CD4-positive, alpha-beta memory T cell (primary cell): ENCODE results near the gene SCYL3. TPM values are rescaled to one million over a fixed set of nuclear protein-coding genes. Genes with fewer than 3 reads are reported as not detected.
"Not testable (repeated sequence)": the region's sequence is repeated elsewhere in the genome, so short reads cannot be mapped to it uniquely, and the experiment has no call there.

Source experiments
- CTCF ChIA-PET: fragments of 350-600 bp; sonication (Branson Sonifier 250); formaldehyde crosslinking; loops from one replicate; lab custom pipeline; 2021; ENCODE audit warnings: inconsistent platforms; ENCODE audit not compliant: partially characterized antibody; lab: Charles Lee
- POLR2A ChIA-PET: fragments of 350-600 bp; sonication (Branson Sonifier 250); formaldehyde crosslinking; loops from one replicate; lab custom pipeline; 2021; ENCODE audit not compliant: partially characterized antibody; lab: Charles Lee
- DNase-seq, 5 donors: peaks; one replicate each; pipeline versions ENCODE4 v3.0.0 to v3.0.0-alpha.2; 2020 to 2022; ENCODE audit warnings: mixed read lengths in 1 of 5
- H3K27ac ChIP-seq: one replicate; pipeline ENCODE4 v1.7.0; 2013; ENCODE audit warnings: low read depth, low read length
- H3K27me3 ChIP-seq: 2 replicates; pipeline ENCODE4 v1.7.0; 2013; ENCODE audit warnings: mild to moderate bottlenecking, low read length, moderate library complexity; ENCODE audit not compliant: insufficient read depth
- H3K36me3 ChIP-seq: 2 replicates; pipeline ENCODE4 v1.7.0; 2013; ENCODE audit warnings: mild to moderate bottlenecking, low read length, moderate library complexity; ENCODE audit not compliant: insufficient read depth
- H3K4me1 ChIP-seq: 2 replicates; pipeline ENCODE4 v1.7.0; 2013; ENCODE audit warnings: mild to moderate bottlenecking, low read length, moderate library complexity; ENCODE audit not compliant: insufficient read depth
- H3K4me3 ChIP-seq, 2 donors: one replicate each; pipeline ENCODE4 v1.7.0; 2013; ENCODE audit warnings: low read length in 2 of 2, mild to moderate bottlenecking in 1 of 2
- H3K9me3 ChIP-seq, 2 donors: one replicate each; pipeline ENCODE4 v1.7.0; 2013; ENCODE audit warnings: low read length in 2 of 2, control low read depth in 1 of 2; ENCODE audit not compliant: control insufficient read depth in 1 of 2
- H3K27ac Mint-ChIP-seq, 7 donors: one replicate each; pipeline ENCODE4 v1.8.0; 2020 to 2021; ENCODE audit warnings: mixed read lengths in 7 of 7, mild to moderate bottlenecking in 6 of 7, inconsistent platforms in 3 of 7, moderate library complexity in 3 of 7
- H3K27me3 Mint-ChIP-seq, 2 donors: one replicate each; pipeline ENCODE4 v1.8.0; 2020 to 2021; ENCODE audit warnings: mixed read lengths in 2 of 2
- H3K36me3 Mint-ChIP-seq, 2 donors: one replicate each; pipeline ENCODE4 v1.8.0; 2020 to 2021; ENCODE audit warnings: mixed read lengths in 2 of 2, inconsistent platforms in 1 of 2, mild to moderate bottlenecking in 1 of 2
- H3K4me1 Mint-ChIP-seq, 4 donors: one replicate each; pipeline ENCODE4 v1.8.0; 2020 to 2021; ENCODE audit warnings: mixed read lengths in 4 of 4, mild to moderate bottlenecking in 1 of 4
- H3K4me3 Mint-ChIP-seq, 8 donors: one replicate each; pipeline ENCODE4 v1.8.0; 2020 to 2021; ENCODE audit warnings: mixed read lengths in 8 of 8, mild to moderate bottlenecking in 7 of 8, moderate library complexity in 6 of 8, inconsistent platforms in 3 of 8
- H3K9me3 Mint-ChIP-seq, 8 donors: one replicate each; pipeline ENCODE4 v1.8.0; 2020 to 2021; ENCODE audit warnings: mixed read lengths in 8 of 8, mild to moderate bottlenecking in 5 of 8, inconsistent platforms in 3 of 8, moderate library complexity in 1 of 8
- intact Hi-C: fragments of 100-400 bp; cut with micrococcal nuclease; formaldehyde crosslinking; loops from one replicate; pipeline ENCODE4 v1.15.1; 2023
- polyA plus RNA-seq, 2 donors: library from polyadenylated mRNA; unstranded; fragments of 300-500 nt; fragmentation: Illumina TruSeq; gene quantifications; one replicate each; pipeline ENCODE4 v1.2.3, GENCODE V29; 2021
- total RNA-seq, 2 experiments: library from RNA; stranded (reverse); gene quantifications; one replicate each; pipeline ENCODE4 v1.2.3, GENCODE V29; 2021

The SCYL3 gene
- total and polyA plus RNA-seq, 4 experiments from 2014 or later: 14.4 to 24.3 (median 19.6) TPM

DNA sequence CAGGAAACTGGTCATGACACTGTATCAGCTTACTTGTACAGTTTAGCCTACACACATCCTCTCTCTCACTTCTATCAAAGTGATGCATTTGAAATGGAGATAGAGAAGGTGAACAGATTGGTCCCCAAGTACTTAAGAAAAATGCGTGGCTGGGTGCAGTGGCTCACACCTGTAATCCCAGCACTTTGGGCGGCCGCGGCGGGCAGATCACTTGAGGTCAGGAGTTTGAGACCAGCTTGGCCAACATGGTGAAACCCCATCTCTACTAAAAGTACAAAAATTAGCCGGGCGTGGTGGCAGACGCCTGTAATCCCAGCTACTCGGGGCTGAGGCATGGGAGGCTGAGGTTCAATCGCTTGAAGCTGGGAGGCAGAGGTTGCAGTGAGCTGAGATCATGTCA is 29.2 kb downstream of the SCYL3 start:
- H3K9me3 Mint-ChIP-seq, H3K4me1 ChIP-seq, H3K27ac Mint-ChIP-seq, DNase-seq, H3K9me3 ChIP-seq, H3K27ac ChIP-seq, H3K4me3 ChIP-seq, H3K27me3 Mint-ChIP-seq, H3K4me1 Mint-ChIP-seq, H3K27me3 ChIP-seq, H3K4me3 Mint-ChIP-seq, CTCF ChIA-PET: not testable (repeated sequence)
- H3K36me3 Mint-ChIP-seq: peaks cover 79 to 91% of the 10 kb centered on the region in 2 donors
- intact Hi-C loops: loop anchor here (5.0 kb wide), 1 partner anchor 312 kb away; no protein-coding TSS in a partner anchor
- POLR2A ChIA-PET: interaction anchor here (1.0 kb wide), 1 partner anchor 30 kb away, joined by 3 read pairs; no protein-coding TSS in a partner anchor
- H3K36me3 ChIP-seq: peaks cover 70% of the 10 kb centered on the region

DNA sequence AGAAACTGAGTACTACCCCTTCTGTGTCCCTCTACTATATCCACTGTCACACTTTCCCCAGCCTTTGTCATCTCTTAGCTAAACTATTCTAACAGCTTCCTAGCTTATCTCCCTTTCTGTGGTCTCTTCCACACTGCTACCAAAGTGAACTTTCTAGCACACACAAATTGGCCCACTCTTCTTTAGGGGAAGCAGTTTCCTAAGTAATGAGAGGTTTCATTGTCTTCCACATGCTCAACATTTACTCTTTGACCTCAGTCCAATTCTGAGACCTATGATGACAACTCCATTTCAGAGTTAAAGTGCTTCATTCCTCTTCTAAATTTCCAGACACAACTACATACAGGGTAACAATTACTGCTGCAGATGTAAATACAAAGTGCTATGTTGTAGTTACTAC is 32.9 kb downstream of the SCYL3 start:
- CTCF ChIA-PET: no interaction called here
- no peak overlapping the region for H3K4me3 ChIP-seq
- Mint-ChIP-seq H3K9me3 (no peaks in the 10 kb centered on the region), H3K27me3 (no peaks in the 10 kb centered on the region), H3K27ac (peak overlapping the region in 4 of 7 donors; percentile 1 to 41 (median 25)), H3K4me1 (peaks cover 6 to 8% (median 6%) of the 10 kb centered on the region in 4 donors), H3K36me3 (peaks cover 62 to 79% of the 10 kb centered on the region in 2 donors), H3K4me3 (no peak overlapping the region)
- no peaks in the 10 kb centered on the region for H3K4me1 ChIP-seq
- intact Hi-C loops: loop anchor here (5.0 kb wide), 1 partner anchor 308 kb away; no protein-coding TSS in a partner anchor
- H3K36me3 ChIP-seq: peaks cover 59% of the 10 kb centered on the region
- H3K9me3 ChIP-seq: no peaks in the 10 kb centered on the region
- no peak overlapping the region for H3K27ac ChIP-seq
- no peak for DNase-seq
- POLR2A ChIA-PET: no interaction called here
- H3K27me3 ChIP-seq: no peaks in the 10 kb centered on the region

DNA sequence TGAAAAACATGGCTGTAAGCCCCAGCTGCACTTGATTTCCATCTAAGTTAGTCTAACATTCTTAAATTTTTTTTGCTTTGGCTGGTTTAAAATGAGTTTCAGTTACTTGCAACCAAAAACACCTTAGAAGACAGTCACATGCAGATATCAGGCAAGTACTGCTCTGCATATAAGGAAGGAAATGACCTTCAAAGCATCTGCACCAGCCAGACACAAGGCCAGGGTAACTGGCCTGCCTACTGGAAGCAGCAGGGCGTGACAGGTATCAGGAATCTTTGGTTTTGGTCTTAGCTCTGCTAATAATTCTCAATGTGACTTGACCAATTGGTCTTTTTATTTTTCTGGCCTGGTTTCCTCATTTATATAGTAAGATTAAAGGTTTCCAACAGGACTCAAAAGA is 33.5 kb downstream of the SCYL3 start:
- H3K4me1 Mint-ChIP-seq: peaks cover 4 to 8% (median 6%) of the 10 kb centered on the region in 4 donors
- H3K9me3 Mint-ChIP-seq: no peaks in the 10 kb centered on the region
- intact Hi-C loops: loop anchor here (5.0 kb wide), 1 partner anchor 308 kb away; no protein-coding TSS in a partner anchor
- CTCF ChIA-PET: no interaction called here
- no peak overlapping the region for H3K27ac ChIP-seq
- peak overlapping the region in 1 of 7 donors; percentile 41 for H3K27ac Mint-ChIP-seq
- no peak overlapping the region for H3K4me3 ChIP-seq
- H3K4me3 Mint-ChIP-seq: no peak overlapping the region
- POLR2A ChIA-PET: no interaction called here
- H3K36me3 Mint-ChIP-seq: peaks cover 62 to 79% of the 10 kb centered on the region in 2 donors
- H3K36me3 ChIP-seq: peaks cover 59% of the 10 kb centered on the region
- H3K27me3 ChIP-seq: no peaks in the 10 kb centered on the region
- no peak for DNase-seq
- H3K4me1 ChIP-seq: no peaks in the 10 kb centered on the region
- no peaks in the 10 kb centered on the region for H3K27me3 Mint-ChIP-seq
- H3K9me3 ChIP-seq: no peaks in the 10 kb centered on the region

- no peaks in the 10 kb centered on the region for H3K9me3 Mint-ChIP-seq
- Histone ChIP-seq H3K4me1 (no peaks in the 10 kb centered on the region), H3K9me3 (no peaks in the 10 kb centered on the region), H3K36me3 (peaks cover 61% of the 10 kb centered on the region), H3K27ac (no peak overlapping the region), H3K27me3 (no peaks in the 10 kb centered on the region), H3K4me3 (no peak overlapping the region)
- peaks cover 4 to 8% (median 7%) of the 10 kb centered on the region in 4 donors for H3K4me1 Mint-ChIP-seq
- no peak for DNase-seq
- H3K27me3 Mint-ChIP-seq: no peaks in the 10 kb centered on the region
- H3K27ac Mint-ChIP-seq: no peak overlapping the region
- H3K4me3 Mint-ChIP-seq: no peak overlapping the region
- H3K36me3 Mint-ChIP-seq: peaks cover 61 to 82% of the 10 kb centered on the region in 2 donors
- ChIA-PET POLR2A (no interaction called here), CTCF (interaction anchor here (1.0 kb wide), 1 partner anchor 10 kb away, joined by 3 read pairs; no protein-coding TSS in a partner anchor)
- intact Hi-C loops: no loop called here
These were observed 34.7 kb downstream of the SCYL3 start for GRCh38 chr1:169859001-169859400.

GRCh38 chr1:169858467-169858866 is 35.2 kb downstream of the SCYL3 start:
- CTCF ChIA-PET: interaction anchor here (1.0 kb wide), 1 partner anchor 11 kb away, joined by 3 read pairs; no protein-coding TSS in a partner anchor
- H3K9me3 ChIP-seq: no peaks in the 10 kb centered on the region
- H3K4me1 Mint-ChIP-seq: peaks cover 4 to 9% (median 7%) of the 10 kb centered on the region in 4 donors
- H3K27ac ChIP-seq: no peak overlapping the region
- peaks cover 61 to 82% of the 10 kb centered on the region in 2 donors for H3K36me3 Mint-ChIP-seq
- peaks cover 60% of the 10 kb centered on the region for H3K36me3 ChIP-seq
- intact Hi-C loops: no loop called here
- no peaks in the 10 kb centered on the region for H3K4me1 ChIP-seq
- no peaks in the 10 kb centered on the region for H3K27me3 Mint-ChIP-seq
- no peak overlapping the region for H3K4me3 ChIP-seq
- DNase-seq: no peak
- no peak overlapping the region for H3K27ac Mint-ChIP-seq
- H3K4me3 Mint-ChIP-seq: no peak overlapping the region
- POLR2A ChIA-PET: no interaction called here
- no peaks in the 10 kb centered on the region for H3K27me3 ChIP-seq
- no peaks in the 10 kb centered on the region for H3K9me3 Mint-ChIP-seq

DNA sequence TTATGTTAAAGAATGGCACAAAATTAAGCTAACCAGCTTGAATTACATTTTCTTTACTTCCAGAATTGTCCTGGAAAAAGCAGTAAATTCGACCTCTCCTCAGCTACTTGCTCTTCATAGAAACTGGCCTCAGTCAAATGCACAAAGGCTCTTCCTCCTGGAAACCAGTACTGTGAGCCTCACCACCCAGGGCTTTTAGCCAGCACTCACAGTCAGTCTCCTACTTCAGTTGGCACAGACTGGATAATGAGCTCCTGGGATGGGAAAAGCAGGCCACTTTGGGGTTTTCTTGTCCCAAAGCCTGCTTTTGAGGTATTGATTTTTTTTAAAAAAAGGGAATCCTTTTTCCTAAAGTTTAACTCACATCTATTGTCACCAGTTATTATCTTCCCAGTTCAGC is 40.4 kb downstream of the SCYL3 start:
- ChIA-PET CTCF (no interaction called here), POLR2A (interaction anchor here (1.6 to 1.8 kb wide), 2 partner anchors 9 to 41 kb away, joined by 4 to 7 read pairs; partner anchors contain the start of gene SCYL3)
- Histone ChIP-seq H3K4me3 (no peak overlapping the region), H3K9me3 (no peaks in the 10 kb centered on the region), H3K27me3 (no peaks in the 10 kb centered on the region), H3K36me3 (peaks cover 67% of the 10 kb centered on the region), H3K27ac (no peak overlapping the region), H3K4me1 (no peaks in the 10 kb centered on the region)
- peaks cover 0 to 8% (median 3%) of the 10 kb centered on the region in 4 donors for H3K4me1 Mint-ChIP-seq
- H3K9me3 Mint-ChIP-seq: no peaks in the 10 kb centered on the region
- intact Hi-C loops: no loop called here
- H3K36me3 Mint-ChIP-seq: peaks cover 67 to 80% of the 10 kb centered on the region in 2 donors
- no peak for DNase-seq
- no peak overlapping the region for H3K4me3 Mint-ChIP-seq
- H3K27ac Mint-ChIP-seq: peak overlapping the region in 5 of 7 donors; percentile 52 to 89 (median 65)
- no peaks in the 10 kb centered on the region for H3K27me3 Mint-ChIP-seq

DNA sequence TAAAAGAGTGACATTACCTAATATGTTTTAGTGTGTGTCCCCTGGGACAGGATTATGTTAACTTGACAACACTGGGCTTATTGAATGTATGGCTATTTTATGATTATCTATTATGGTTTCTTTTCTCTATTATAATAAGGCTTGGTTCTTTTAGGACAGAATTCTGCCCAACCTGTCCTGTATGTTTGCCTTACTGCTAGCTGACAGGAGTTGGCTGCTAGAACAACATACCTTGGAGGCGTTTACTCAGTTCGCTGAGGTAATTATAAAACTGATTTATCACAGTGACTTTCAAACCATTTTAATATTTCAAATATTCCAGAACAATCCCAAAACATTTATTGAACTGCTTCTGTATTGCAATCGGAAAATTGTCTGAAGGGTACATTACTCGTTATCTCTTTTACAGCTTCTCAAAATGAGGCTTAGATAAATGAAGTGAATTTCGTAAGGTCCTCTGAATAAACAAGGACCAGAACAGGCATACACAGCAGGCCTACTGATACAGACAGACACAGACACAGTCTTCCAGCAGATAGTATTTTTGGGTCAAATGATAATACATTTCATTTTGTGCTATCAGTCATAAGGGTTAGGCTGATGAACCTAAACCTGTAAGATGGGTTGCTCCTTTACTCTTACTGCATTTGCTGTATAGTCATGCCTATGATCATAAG is 44.2 kb downstream of the SCYL3 start:
- H3K4me3 Mint-ChIP-seq: no peak overlapping the region
- H3K27me3 Mint-ChIP-seq: no peaks in the 10 kb centered on the region
- H3K27ac Mint-ChIP-seq: peak overlapping the region in 1 of 7 donors; percentile 25
- CTCF ChIA-PET: no interaction called here
- Histone ChIP-seq H3K27ac (no peak overlapping the region), H3K36me3 (peaks cover 40% of the 10 kb centered on the region), H3K4me3 (no peak overlapping the region), H3K9me3 (no peaks in the 10 kb centered on the region), H3K4me1 (no peaks in the 10 kb centered on the region), H3K27me3 (no peaks in the 10 kb centered on the region)
- H3K36me3 Mint-ChIP-seq: peaks cover 82% of the 10 kb centered on the region in 2 donors
- intact Hi-C loops: no loop called here
- POLR2A ChIA-PET: no interaction called here
- DNase-seq: no peak
- peaks cover 0 to 3% (median under 1%) of the 10 kb centered on the region in 4 donors for H3K4me1 Mint-ChIP-seq
- peaks cover 0 to 3% (median 0%) of the 10 kb centered on the region in 8 donors for H3K9me3 Mint-ChIP-seq
